Naive B cell (primary cell): ENCODE data around the gene CAPS. TPM values are rescaled to one million over a fixed set of nuclear protein-coding genes. Genes with fewer than 3 reads are reported as not detected.
"Not testable (repeated sequence)": the region's sequence is repeated elsewhere in the genome, so short reads cannot be mapped to it uniquely, and the experiment has no call there.

Source experiments
- ATAC-seq, 2 donors: fragments of 150-1000 bp; cut with Tn5 transposase; 2 replicates each; pipeline ENCODE4 v1.10.0; 2021; ENCODE audit warnings: low read depth in 2 of 2, mild to moderate bottlenecking in 2 of 2, moderate library complexity in 2 of 2
- DNase-seq: peaks from one replicate; pipeline ENCODE4 v3.0.0; 2022
- H3K27ac Mint-ChIP-seq, 6 donors: one replicate each; pipeline ENCODE4 v1.8.0; 2020 to 2022; ENCODE audit warnings: mild to moderate bottlenecking in 6 of 6, mixed read lengths in 6 of 6, moderate library complexity in 5 of 6, inconsistent platforms in 2 of 6
- H3K27me3 Mint-ChIP-seq, 3 donors: one replicate each; pipeline ENCODE4 v1.8.0; 2021 to 2022; ENCODE audit warnings: mixed read lengths in 3 of 3, mild to moderate bottlenecking in 1 of 3
- H3K36me3 Mint-ChIP-seq, 2 donors: one replicate each; pipeline ENCODE4 v1.8.0; 2020 to 2022; ENCODE audit warnings: mixed read lengths in 2 of 2, inconsistent platforms in 1 of 2, mild to moderate bottlenecking in 1 of 2
- H3K4me1 Mint-ChIP-seq, 3 donors: one replicate each; pipeline ENCODE4 v1.8.0; 2020 to 2022; ENCODE audit warnings: mixed read lengths in 3 of 3, inconsistent platforms in 1 of 3, mild to moderate bottlenecking in 1 of 3, moderate library complexity in 1 of 3
- H3K4me3 Mint-ChIP-seq, 8 donors: one replicate each; pipeline ENCODE4 v1.8.0; 2020 to 2022; ENCODE audit warnings: mild to moderate bottlenecking in 8 of 8, mixed read lengths in 8 of 8, moderate library complexity in 8 of 8, inconsistent platforms in 2 of 8
- H3K9me3 Mint-ChIP-seq, 7 donors: one replicate each; pipeline ENCODE4 v1.8.0; 2020 to 2022; ENCODE audit warnings: mixed read lengths in 7 of 7, mild to moderate bottlenecking in 5 of 7, inconsistent platforms in 2 of 7, moderate library complexity in 1 of 7
- polyA plus RNA-seq, 6 donors: library from polyadenylated mRNA; unstranded; fragments of 300-500 nt; fragmentation: Illumina TruSeq; gene quantifications; one replicate each; pipeline ENCODE4 v1.2.3, GENCODE V29; 2021; ENCODE audit warnings: low read depth in 6 of 6

CAPS gene
- polyA plus RNA-seq, 6 donors from 2014 or later = 1.1 to 4.4 (median 2.0) TPM; not detected in 1

GRCh38 chr19:5953030-5953589, 39.1 kb downstream of the CAPS start:
- H3K4me1 Mint-ChIP-seq = peaks cover 52 to 85% (median 77%) of the 10 kb centered on the region in 3 donors
- H3K9me3 Mint-ChIP-seq = no peaks in the 10 kb centered on the region
- no peaks in the 10 kb centered on the region for H3K27me3 Mint-ChIP-seq
- H3K4me3 Mint-ChIP-seq = peak overlapping the region in 7 of 8 donors; percentile 11 to 79 (median 33)
- DNase-seq (no peak), ATAC-seq (no peak)
- peaks cover 0 to 6% of the 10 kb centered on the region in 2 donors for H3K36me3 Mint-ChIP-seq
- peak overlapping the region in 1 of 6 donors; percentile 53 for H3K27ac Mint-ChIP-seq

- peak overlapping the region in 4 of 6 donors; percentile 13 to 85 (median 58) for H3K27ac Mint-ChIP-seq
- peaks cover 0 to 6% of the 10 kb centered on the region in 2 donors for H3K36me3 Mint-ChIP-seq
- H3K4me1 Mint-ChIP-seq = peaks cover 53 to 83% (median 74%) of the 10 kb centered on the region in 3 donors
- H3K4me3 Mint-ChIP-seq = peak overlapping the region in 6 of 8 donors; percentile 11 to 79 (median 26)
- no peaks in the 10 kb centered on the region for H3K27me3 Mint-ChIP-seq
- DNase-seq = no peak
- no peak for ATAC-seq
- no peaks in the 10 kb centered on the region for H3K9me3 Mint-ChIP-seq
Observed at GRCh38 chr19:5953680-5954213, 39.7 kb downstream of the CAPS start.

GRCh38 chr19:5954293-5954692, 40.2 kb downstream of the CAPS start:
- Mint-ChIP-seq H3K4me1 (peaks cover 58 to 83% (median 72%) of the 10 kb centered on the region in 3 donors), H3K36me3 (peaks cover 0 to 6% of the 10 kb centered on the region in 2 donors), H3K27ac (peak overlapping the region in 4 of 6 donors; percentile 13 to 85 (median 58)), H3K27me3 (no peaks in the 10 kb centered on the region), H3K9me3 (no peaks in the 10 kb centered on the region), H3K4me3 (peak overlapping the region in 5 of 8 donors; percentile 29 to 79 (median 35))
- ATAC-seq = no peak
- DNase-seq = no peak

DNA sequence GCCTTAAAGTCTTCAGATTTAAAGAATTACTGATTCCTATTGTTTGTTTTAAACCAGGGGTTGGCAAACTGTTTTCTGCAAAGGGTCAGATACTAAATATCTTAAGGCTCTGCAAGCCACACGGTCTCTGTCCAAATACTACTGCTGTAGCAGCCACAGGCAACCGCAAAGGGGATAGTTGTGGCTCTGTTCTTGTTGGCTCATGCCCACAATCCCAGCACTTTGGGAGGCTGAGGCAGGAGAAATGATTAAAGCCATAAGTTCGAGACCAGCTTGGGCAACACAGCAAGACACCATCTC, 41.5 kb downstream of the CAPS start:
- no peak for ATAC-seq
- Mint-ChIP-seq H3K27me3 (no peaks in the 10 kb centered on the region), H3K27ac (peak overlapping the region in 1 of 6 donors; percentile 32), H3K9me3 (no peaks in the 10 kb centered on the region), H3K36me3 (peaks cover 0 to 6% of the 10 kb centered on the region in 2 donors), H3K4me1 (peaks cover 59 to 84% (median 66%) of the 10 kb centered on the region in 3 donors), H3K4me3 (no peak overlapping the region)
- no peak for DNase-seq

DNA sequence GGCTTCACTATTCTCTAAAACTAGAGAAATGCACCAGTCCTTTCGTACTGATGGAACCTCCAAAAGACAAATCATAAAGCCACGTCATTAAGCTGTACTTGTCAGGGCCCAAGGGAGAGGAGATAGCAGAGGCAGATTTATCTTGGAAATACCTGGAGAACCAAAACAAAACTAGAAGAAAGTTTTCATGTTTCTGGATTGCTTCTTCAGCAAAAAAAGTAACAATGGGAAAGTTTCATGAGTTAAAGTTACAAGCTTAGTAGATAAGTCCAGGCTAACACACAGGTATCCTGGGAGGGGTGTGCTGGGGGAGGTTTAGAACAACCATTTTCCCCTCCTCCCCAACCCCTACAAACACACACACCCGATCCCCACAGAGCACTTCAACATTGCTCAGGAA, 42.3 kb downstream of the CAPS start:
- DNase-seq (no peak), ATAC-seq (no peak)
- no peaks in the 10 kb centered on the region for H3K9me3 Mint-ChIP-seq
- no peaks in the 10 kb centered on the region for H3K27me3 Mint-ChIP-seq
- H3K4me1 Mint-ChIP-seq = peaks cover 57 to 84% (median 65%) of the 10 kb centered on the region in 3 donors
- peaks cover 0 to 6% of the 10 kb centered on the region in 2 donors for H3K36me3 Mint-ChIP-seq
- H3K27ac Mint-ChIP-seq = peak overlapping the region in 2 of 6 donors; percentile 4 to 44
- H3K4me3 Mint-ChIP-seq = no peak overlapping the region

DNA sequence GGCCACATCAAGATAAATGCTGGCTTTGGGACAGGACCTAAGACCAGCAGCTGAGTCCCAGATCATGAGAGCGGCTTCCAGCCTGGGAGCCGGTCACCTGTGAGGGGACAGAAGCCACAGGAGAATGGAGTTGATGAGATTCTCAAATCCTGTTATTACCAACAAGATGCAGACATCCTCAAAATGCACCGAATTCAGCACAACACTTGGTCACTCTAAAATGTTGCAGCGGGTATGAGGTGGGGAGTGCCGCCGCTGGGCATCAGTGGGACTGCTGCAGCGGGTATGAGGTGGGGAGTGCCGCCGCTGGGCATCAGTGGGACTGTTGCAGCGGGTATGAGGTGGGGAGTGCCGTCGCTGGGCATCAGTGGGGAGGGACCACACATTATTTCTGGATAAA, 42.7 kb downstream of the CAPS start:
- Mint-ChIP-seq H3K4me1 (peaks cover 54 to 84% (median 65%) of the 10 kb centered on the region in 3 donors), H3K36me3 (peaks cover 0 to 6% of the 10 kb centered on the region in 2 donors), H3K27ac (peak overlapping the region in 1 of 6 donors; percentile 24), H3K9me3 (no peaks in the 10 kb centered on the region), H3K27me3 (no peaks in the 10 kb centered on the region), H3K4me3 (no peak overlapping the region)
- DNase-seq (no peak), ATAC-seq (no peak)

- H3K4me3 Mint-ChIP-seq = no peak overlapping the region
- no peaks in the 10 kb centered on the region for H3K27me3 Mint-ChIP-seq
- DNase-seq (no peak), ATAC-seq (no peak)
- H3K36me3 Mint-ChIP-seq = peaks cover 0 to 6% of the 10 kb centered on the region in 2 donors
- H3K4me1 Mint-ChIP-seq = peaks cover 56 to 84% (median 65%) of the 10 kb centered on the region in 3 donors
- H3K9me3 Mint-ChIP-seq = no peaks in the 10 kb centered on the region
- H3K27ac Mint-ChIP-seq = no peak overlapping the region
Observed at GRCh38 chr19:5957170-5957569, 43.1 kb downstream of the CAPS start.

GRCh38 chr19:5958074-5958850, 44.2 kb downstream of the CAPS start:
- H3K4me3 Mint-ChIP-seq = peak overlapping the region in 2 of 8 donors; percentile 27 to 71
- H3K27ac Mint-ChIP-seq = peak overlapping the region in 2 of 6 donors; percentile 44 to 85
- H3K27me3 Mint-ChIP-seq = no peaks in the 10 kb centered on the region
- peaks cover 0 to 6% of the 10 kb centered on the region in 2 donors for H3K36me3 Mint-ChIP-seq
- no peaks in the 10 kb centered on the region for H3K9me3 Mint-ChIP-seq
- DNase-seq = no peak
- ATAC-seq = no peak
- peaks cover 54 to 84% (median 65%) of the 10 kb centered on the region in 3 donors for H3K4me1 Mint-ChIP-seq

DNA sequence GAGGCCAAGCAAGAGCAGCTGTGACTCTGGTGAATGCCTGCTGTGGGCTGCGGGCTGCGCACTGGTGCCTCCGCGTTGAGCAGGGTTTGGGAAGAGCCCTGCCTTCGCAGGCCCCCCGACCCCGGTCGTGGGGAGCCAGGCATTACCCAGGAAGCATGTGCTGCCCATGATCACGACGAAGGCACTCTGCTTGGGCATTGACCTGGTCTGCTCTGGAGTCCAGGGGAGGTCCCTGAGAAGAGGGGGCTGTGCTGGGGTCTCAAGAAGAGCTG, 44.7 kb downstream of the CAPS start:
- Mint-ChIP-seq H3K4me3 (no peak overlapping the region), H3K36me3 (peaks cover 0 to 6% of the 10 kb centered on the region in 2 donors), H3K27ac (peak overlapping the region in 4 of 6 donors; percentile 43 to 84 (median 64)), H3K4me1 (peaks cover 51 to 84% (median 65%) of the 10 kb centered on the region in 3 donors), H3K9me3 (no peaks in the 10 kb centered on the region), H3K27me3 (no peaks in the 10 kb centered on the region)
- ATAC-seq = no peak
- no peak for DNase-seq

DNA sequence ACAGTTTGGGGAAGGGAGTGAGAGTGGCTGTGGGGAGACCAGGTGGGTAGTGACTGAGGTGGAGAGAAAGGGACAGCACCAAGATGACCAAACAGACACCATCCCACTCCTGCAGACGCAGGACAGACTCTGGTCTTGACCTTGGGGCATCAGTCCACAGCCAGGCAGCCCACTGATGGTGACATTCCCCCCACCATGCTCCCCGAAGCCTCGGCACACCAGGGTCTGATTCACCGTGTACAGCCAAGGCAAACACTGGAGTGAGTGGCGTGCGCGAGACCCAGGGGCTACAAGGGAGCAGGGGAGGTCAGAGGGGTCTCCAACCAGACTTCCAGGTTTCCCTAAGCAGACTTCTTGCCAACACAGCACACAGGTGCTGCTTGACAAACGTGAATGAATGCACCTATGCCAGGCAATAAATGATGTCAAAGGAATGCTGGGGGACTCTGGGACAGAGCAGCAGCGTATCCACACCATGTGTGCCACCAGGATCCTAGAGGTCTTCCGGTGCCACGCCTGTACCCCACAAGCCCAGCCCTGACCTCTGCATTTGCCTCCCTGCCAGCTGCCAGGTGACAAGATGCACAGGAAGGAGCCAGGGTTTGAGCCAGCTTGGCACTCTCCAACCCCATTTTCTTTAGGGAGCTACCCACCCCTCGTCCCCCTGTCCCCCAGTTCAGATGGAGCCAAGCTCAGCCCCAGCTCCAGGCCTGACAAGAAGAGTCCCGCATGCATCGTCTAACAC, 45.4 kb downstream of the CAPS start:
- peak overlapping the region in 1 of 8 donors; percentile 44 for H3K4me3 Mint-ChIP-seq
- peak overlapping the region in 4 of 6 donors; percentile 43 to 84 (median 64) for H3K27ac Mint-ChIP-seq
- H3K27me3 Mint-ChIP-seq = no peaks in the 10 kb centered on the region
- ATAC-seq (no peak), DNase-seq (no peak)
- H3K4me1 Mint-ChIP-seq = peaks cover 49 to 83% (median 65%) of the 10 kb centered on the region in 3 donors
- H3K36me3 Mint-ChIP-seq = peaks cover 0 to 1% of the 10 kb centered on the region in 2 donors
- no peaks in the 10 kb centered on the region for H3K9me3 Mint-ChIP-seq

DNA sequence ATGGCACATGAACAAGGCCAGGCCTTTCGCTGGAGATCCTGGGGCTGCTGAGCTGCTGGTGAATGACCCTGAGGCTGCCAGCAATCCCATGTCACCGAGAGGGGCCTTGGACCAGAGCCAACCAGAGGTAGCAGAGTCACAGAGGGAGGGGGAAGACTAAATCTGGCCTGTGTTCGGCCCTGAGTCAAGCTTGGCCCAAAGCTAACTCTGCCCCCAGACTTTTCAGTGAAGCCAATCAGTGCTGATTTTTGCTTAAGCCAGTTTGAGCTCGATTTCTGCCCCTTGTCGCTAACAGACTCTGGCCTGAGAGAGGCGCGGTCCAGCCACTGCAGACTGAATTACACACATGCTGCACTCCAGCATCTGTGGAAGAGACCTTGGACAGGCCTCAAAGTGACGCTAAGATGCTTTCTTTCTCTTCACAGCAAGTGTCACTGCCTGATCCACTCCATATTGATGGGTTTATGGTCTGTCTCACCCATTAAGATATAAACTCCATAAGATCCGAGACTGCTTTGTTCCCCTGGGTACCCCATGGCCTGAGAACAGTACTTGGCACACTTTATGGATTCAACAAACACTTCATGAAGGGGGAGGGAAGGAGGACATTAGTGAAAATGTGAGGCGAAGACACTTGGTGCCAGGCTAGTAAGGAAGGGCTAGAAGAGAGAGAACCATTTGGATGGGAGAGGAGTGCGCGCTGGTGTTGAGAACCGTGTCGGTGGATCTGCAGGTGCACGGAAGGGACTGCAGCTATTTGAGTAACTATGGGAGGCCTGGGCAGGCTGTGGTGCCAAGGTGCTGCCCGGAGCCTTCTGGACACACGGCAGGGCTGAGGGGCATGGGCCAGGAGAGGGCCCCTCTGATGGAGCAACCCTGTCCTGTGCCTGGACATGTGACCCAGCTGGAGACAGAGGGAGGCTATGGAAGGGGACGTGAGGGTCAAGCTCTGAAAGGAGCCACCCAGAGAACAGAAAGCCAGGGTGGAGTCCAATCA, 46.2 kb downstream of the CAPS start:
- H3K4me1 Mint-ChIP-seq = peaks cover 54 to 83% (median 63%) of the 10 kb centered on the region in 3 donors
- DNase-seq (no peak), ATAC-seq (no peak)
- no peaks in the 10 kb centered on the region for H3K9me3 Mint-ChIP-seq
- no peaks in the 10 kb centered on the region for H3K27me3 Mint-ChIP-seq
- peak overlapping the region in 4 of 6 donors; percentile 21 to 80 (median 71) for H3K27ac Mint-ChIP-seq
- no peaks in the 10 kb centered on the region for H3K36me3 Mint-ChIP-seq
- peak overlapping the region in 4 of 8 donors; percentile 36 to 45 (median 40) for H3K4me3 Mint-ChIP-seq

- Mint-ChIP-seq H3K4me3 (peak overlapping the region in 7 of 8 donors; percentile 53 to 88 (median 86)), H3K4me1 (peaks cover 53 to 80% (median 56%) of the 10 kb centered on the region in 3 donors), H3K27ac (peak overlapping the region in 5 of 6 donors; percentile 90 to 96 (median 93))
- H3K9me3 Mint-ChIP-seq, DNase-seq, H3K27me3 Mint-ChIP-seq, H3K36me3 Mint-ChIP-seq: not testable (repeated sequence)
- ATAC-seq = peak; percentile 6 to 10
Observed at GRCh38 chr19:5961641-5961968, 47.6 kb downstream of the CAPS start.
